MCF 10A (cell line): ENCODE measurements around the gene ZNF550. TPM values are rescaled to one million over a fixed set of nuclear protein-coding genes. Genes with fewer than 3 reads are reported as not detected.

Experiments
- BruUV-seq: library from RNA; stranded (reverse); fragments of 400-500 nt; replicated peaks from 2 replicates; lab custom pipeline; 2021; lab: Mats Ljungman, UMichigan
- CTCF ChIA-PET: fragments of 300-600 bp; sonication (Branson Sonifier 250); formaldehyde crosslinking; extraction: SDS; loops from one replicate; lab custom pipeline; 2021; ENCODE audit warnings: antibody characterized with exemption, inconsistent platforms; lab: Yijun Ruan, JAX
- POLR2A ChIA-PET: fragments of 300-600, 350-650 bp; sonication (Branson Sonifier 250); formaldehyde crosslinking; extraction: SDS; loops from one replicate; lab custom pipeline; 2020; ENCODE audit warnings: antibody characterized with exemption, inconsistent platforms; lab: Yijun Ruan, JAX
- DNase-seq: peaks from one replicate; pipeline ENCODE4 v3.0.0-alpha.2; 2018; ENCODE audit not compliant: unreplicated experiment
- H3K27ac Mint-ChIP-seq: one replicate; pipeline ENCODE4 v1.8.0; 2022; ENCODE audit warnings: mild to moderate bottlenecking, low read depth, mixed read lengths; ENCODE audit not compliant: unreplicated experiment
- H3K27me3 Mint-ChIP-seq: one replicate; pipeline ENCODE4 v1.8.0; 2022; ENCODE audit warnings: mixed read lengths; ENCODE audit not compliant: insufficient read depth, unreplicated experiment
- H3K36me3 Mint-ChIP-seq: one replicate; pipeline ENCODE4 v1.8.0; 2022; ENCODE audit warnings: mild to moderate bottlenecking, moderate library complexity, mixed read lengths; ENCODE audit not compliant: insufficient read depth, unreplicated experiment
- H3K4me1 Mint-ChIP-seq: one replicate; pipeline ENCODE4 v1.8.0; 2022; ENCODE audit warnings: mixed read lengths; ENCODE audit not compliant: insufficient read depth, unreplicated experiment
- H3K4me3 Mint-ChIP-seq: one replicate; pipeline ENCODE4 v1.8.0; 2022; ENCODE audit warnings: mild to moderate bottlenecking, moderate library complexity, mixed read lengths; ENCODE audit not compliant: unreplicated experiment
- H3K9me3 Mint-ChIP-seq: one replicate; pipeline ENCODE4 v1.8.0; 2022; ENCODE audit warnings: mixed read lengths; ENCODE audit not compliant: unreplicated experiment
- CTCF ChIP-seq: fragments of 200-600 bp; IDR thresholded peaks from one replicate; pipeline ENCODE4 v1.8.0; 2022; ENCODE audit warnings: antibody characterized with exemption, mild to moderate bottlenecking; ENCODE audit not compliant: unreplicated experiment
- intact Hi-C: fragments of 100-400 bp; cut with micrococcal nuclease; formaldehyde crosslinking; loops from 2 replicates; pipeline ENCODE4 v1.14.1; 2022
- total RNA-seq: library from RNA; stranded (reverse); gene quantifications from 2 replicates; pipeline ENCODE4 v1.2.3, GENCODE V29; 2022

Gene ZNF550
- total RNA-seq, 1 experiment from 2014 or later: 14.3 TPM

DNA sequence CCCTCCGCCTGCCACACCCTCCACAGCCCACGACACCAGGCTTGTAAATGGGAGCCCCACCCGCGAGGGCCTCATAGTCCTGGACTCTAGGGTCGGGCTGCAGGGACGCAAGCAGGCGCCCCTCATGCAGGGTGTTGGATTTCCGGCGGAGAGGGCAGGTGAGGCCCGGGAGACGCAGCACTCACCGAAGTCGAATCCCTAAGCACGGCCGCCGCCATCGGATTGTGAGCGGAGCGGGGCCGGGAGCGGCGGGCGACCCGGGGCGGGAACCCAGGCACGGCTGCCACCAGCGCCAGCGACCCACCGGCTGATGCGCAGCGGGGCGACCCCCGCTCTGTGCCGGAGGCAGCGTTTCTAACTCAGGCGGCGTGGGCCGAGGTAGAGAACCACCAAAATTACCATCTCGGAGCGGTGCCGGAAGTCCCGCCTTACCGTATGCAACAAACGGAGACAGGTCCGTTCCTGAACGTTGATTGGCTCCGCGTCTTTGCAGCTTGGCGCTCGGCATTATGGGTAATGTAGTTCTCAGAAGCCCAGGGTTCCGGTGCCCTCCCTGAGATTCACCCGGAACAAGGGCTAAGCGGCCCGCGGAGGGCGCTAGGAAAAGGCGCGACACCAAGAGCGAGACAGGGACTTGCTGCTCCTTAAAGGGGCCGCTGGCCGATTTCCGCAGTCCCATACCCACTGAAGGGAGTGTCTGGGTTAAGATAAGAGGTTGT is 19.0 kb upstream of the ZNF550 start, which contains the start of gene ZNF416:
ZNF416 (minus strand) TSS at position 425 of the 719 bp plus-strand sequence; CDS start at position 218, 207 bp downstream.
- TSS peak; percentile 60 for BruUV-seq
- ChIA-PET CTCF (interaction anchor here (0.5 to 0.8 kb wide), 3 partner anchors 12 to 1245 kb away, joined by 3 to 4 read pairs (median 3); no protein-coding TSS in a partner anchor), POLR2A (interaction anchor here (1.0 to 1.3 kb wide), 5 partner anchors 9 to 143 kb away, joined by 3 to 9 read pairs (median 4); partner anchors contain the start of genes ZNF134, ZNF530 and ZNF551)
- intact Hi-C loops: loop anchor here (2.0 to 10.0 kb wide), 2 partner anchors 20 to 336 kb away; partner anchors contain the start of genes ZNF417 and ZNF530
- Mint-ChIP-seq H3K36me3 (peaks cover 41% of the 10 kb centered on the region), H3K27me3 (no peaks in the 10 kb centered on the region), H3K4me1 (peaks cover 17% of the 10 kb centered on the region), H3K4me3 (peak within 1 kb of the TSS; percentile 75), H3K27ac (peak within 1 kb of the TSS; percentile 62), H3K9me3 (peaks cover 49% of the 10 kb centered on the region)
- DNase-seq: peak; percentile 99
- no peak for TF ChIP-seq CTCF

- Mint-ChIP-seq H3K27ac (no peak overlapping the region), H3K36me3 (peaks cover 57% of the 10 kb centered on the region), H3K4me3 (no peak overlapping the region), H3K27me3 (no peaks in the 10 kb centered on the region), H3K9me3 (peaks cover 43% of the 10 kb centered on the region), H3K4me1 (peaks cover 17% of the 10 kb centered on the region)
- no peak for TF ChIP-seq CTCF
- CTCF ChIA-PET: no interaction called here
- POLR2A ChIA-PET: no interaction called here
- intact Hi-C loops: loop anchor here (10.0 kb wide), 1 partner anchor 338 kb away; the partner anchor contains the start of gene ZNF417
- no peak for DNase-seq
- no TSS peak for BruUV-seq
These were observed 17.0 kb upstream of the ZNF550 start for GRCh38 chr19:57576661-57577060.

- H3K4me1 Mint-ChIP-seq: peaks cover 9% of the 10 kb centered on the region
- no peak for DNase-seq
- H3K27me3 Mint-ChIP-seq: no peaks in the 10 kb centered on the region
- ChIA-PET CTCF (no interaction called here), POLR2A (interaction anchor here (0.6 to 0.8 kb wide), 2 partner anchors 27 to 42 kb away, joined by 3 to 4 read pairs; partner anchors contain the start of genes ZNF134 and ZNF530)
- H3K4me3 Mint-ChIP-seq: no peak overlapping the region
- no peak overlapping the region for H3K27ac Mint-ChIP-seq
- peaks cover 51% of the 10 kb centered on the region for H3K9me3 Mint-ChIP-seq
- H3K36me3 Mint-ChIP-seq: peaks cover 54% of the 10 kb centered on the region
- intact Hi-C loops: loop anchor here (10.0 kb wide), 1 partner anchor 342 kb away; the partner anchor contains the start of gene ZNF417
- no TSS peak for BruUV-seq
- no peak for TF ChIP-seq CTCF
These were observed 12.8 kb upstream of the ZNF550 start for GRCh38 chr19:57572415-57572947.

GRCh38 chr19:57570707-57571106 is 11.0 kb upstream of the ZNF550 start:
- intact Hi-C loops: loop anchor here (10.0 kb wide), 1 partner anchor 344 kb away; the partner anchor contains the start of gene ZNF417
- no peak overlapping the region for H3K27ac Mint-ChIP-seq
- no peak overlapping the region for H3K4me3 Mint-ChIP-seq
- POLR2A ChIA-PET: no interaction called here
- no peaks in the 10 kb centered on the region for H3K4me1 Mint-ChIP-seq
- peaks cover 44% of the 10 kb centered on the region for H3K9me3 Mint-ChIP-seq
- TF ChIP-seq CTCF: no peak
- BruUV-seq: no TSS peak
- DNase-seq: no peak
- CTCF ChIA-PET: no interaction called here
- peaks cover 36% of the 10 kb centered on the region for H3K36me3 Mint-ChIP-seq
- no peaks in the 10 kb centered on the region for H3K27me3 Mint-ChIP-seq
